Endodermal cell (in vitro differentiated cells): Measurements from ENCODE around the gene HOXC4. TPM values are rescaled to one million over a fixed set of nuclear protein-coding genes. Genes with fewer than 3 reads are reported as not detected.
"Not testable (repeated sequence)": the region's sequence is repeated elsewhere in the genome, so short reads cannot be mapped to it uniquely, and the experiment has no call there.

Experiments used
- DNase-seq: peaks from one replicate; pipeline ENCODE4 v3.0.0-alpha.2; 2017
- H3K27ac ChIP-seq: 2 replicates; pipeline ENCODE4 v1.5.1; 2013; ENCODE audit warnings: mild to moderate bottlenecking, low read depth, low read length, moderate library complexity
- H3K27me3 ChIP-seq: 2 replicates; pipeline ENCODE4 v1.6.1; 2013; ENCODE audit warnings: mild to moderate bottlenecking, low read length, moderate library complexity; ENCODE audit not compliant: insufficient read depth, control insufficient read depth, poor library complexity, severe bottlenecking
- H3K36me3 ChIP-seq: 2 replicates; pipeline ENCODE4 v1.7.0; 2013; ENCODE audit warnings: mild to moderate bottlenecking, low read length, moderate library complexity; ENCODE audit not compliant: control insufficient read depth, insufficient read depth
- H3K4me1 ChIP-seq: one replicate; pipeline ENCODE4 v1.7.0; 2013; ENCODE audit warnings: low read length; ENCODE audit not compliant: control insufficient read depth, insufficient read depth
- H3K4me3 ChIP-seq: 2 replicates; pipeline ENCODE4 v1.5.1; 2013; ENCODE audit warnings: mild to moderate bottlenecking, low read length, moderate library complexity
- H3K9ac ChIP-seq: 2 replicates; pipeline ENCODE4 v1.6.1; 2013; ENCODE audit warnings: mild to moderate bottlenecking, low read length, moderate library complexity; ENCODE audit not compliant: poor library complexity, severe bottlenecking; ENCODE audit errors: extremely low read depth
- H3K9me3 ChIP-seq: 2 replicates; pipeline ENCODE4 v1.6.1; 2013; ENCODE audit warnings: mild to moderate bottlenecking, low read length, moderate library complexity; ENCODE audit not compliant: control insufficient read depth
- H3K27ac Mint-ChIP-seq: 2 replicates; pipeline ENCODE4 v1.8.0; 2020; ENCODE audit warnings: mixed read lengths
- H3K27me3 Mint-ChIP-seq: 2 replicates; pipeline ENCODE4 v1.8.0; 2021; ENCODE audit warnings: mild to moderate bottlenecking, mixed read lengths; ENCODE audit not compliant: insufficient read depth
- H3K36me3 Mint-ChIP-seq: 2 replicates; pipeline ENCODE4 v1.8.0; 2020; ENCODE audit warnings: low read depth, mixed read lengths
- H3K4me1 Mint-ChIP-seq: 2 replicates; pipeline ENCODE4 v1.8.0; 2020; ENCODE audit warnings: mixed read lengths
- H3K4me3 Mint-ChIP-seq: 2 replicates; pipeline ENCODE4 v1.8.0; 2020; ENCODE audit warnings: mild to moderate bottlenecking, moderate library complexity, mixed read lengths
- H3K9me3 Mint-ChIP-seq: 2 replicates; pipeline ENCODE4 v1.8.0; 2020; ENCODE audit warnings: mild to moderate bottlenecking, mixed read lengths
- CTCF ChIP-seq: fragments of 200-600 bp; sonication (generic); conservative IDR thresholded peaks from 2 replicates; pipeline ENCODE4 v1.5.0; 2021; ENCODE audit warnings: antibody characterized with exemption, mild to moderate bottlenecking
- WGBS, 2 experiments: methylation state at CpG; one replicate each; pipeline versions ENCODE4 v1.1.5 to v1.1.7; 2013; ENCODE audit warnings: missing lambda C conversion rate in 2 of 2, mixed read lengths in 1 of 2; ENCODE audit not compliant: insufficient coverage in 1 of 2, insufficient read length in 1 of 2; 5-methylcytosine and 5-hydroxymethylcytosine counted together
- total RNA-seq, 2 donors: library from RNA; stranded (reverse); fragmentation: NEBNext Ultra II Directional in 1 of 2; extraction: Animal tissue kit (Norgen Biotek cat#: 25700) in 1 of 2; gene quantifications; 2 replicates in 1 of 2; 3 replicates in 1 of 2; pipeline ENCODE4 v1.2.1, GENCODE V29; 2021

Gene HOXC4
- total RNA-seq, 2 donors from 2014 or later = not detected

GRCh38 chr12:54074308-54074707, 20.7 kb downstream of the HOXC4 start:
- peaks cover 99% of the 10 kb centered on the region for H3K27me3 Mint-ChIP-seq
- H3K27me3 ChIP-seq = peaks cover 100% of the 10 kb centered on the region
- H3K4me3 Mint-ChIP-seq = no peak overlapping the region
- H3K4me1 ChIP-seq = no peaks in the 10 kb centered on the region
- 83 to 91% methylated on average over 3 to 6 of the region's 6 CpGs for WGBS, 2 experiments
- H3K36me3 ChIP-seq = no peaks in the 10 kb centered on the region
- H3K36me3 Mint-ChIP-seq = no peaks in the 10 kb centered on the region
- H3K9ac ChIP-seq = no peak overlapping the region
- no peaks in the 10 kb centered on the region for H3K9me3 Mint-ChIP-seq
- H3K27ac ChIP-seq = no peak overlapping the region
- no peaks in the 10 kb centered on the region for H3K9me3 ChIP-seq
- H3K4me1 Mint-ChIP-seq = peaks cover 6% of the 10 kb centered on the region
- no peak for TF ChIP-seq CTCF
- DNase-seq = no peak
- no peak overlapping the region for H3K27ac Mint-ChIP-seq
- no peak overlapping the region for H3K4me3 ChIP-seq

- Histone ChIP-seq H3K36me3 (no peaks in the 10 kb centered on the region), H3K4me3 (no peak overlapping the region), H3K9ac (no peak overlapping the region), H3K4me1 (no peaks in the 10 kb centered on the region), H3K27me3 (peaks cover 100% of the 10 kb centered on the region), H3K9me3 (no peaks in the 10 kb centered on the region), H3K27ac (no peak overlapping the region)
- peak; percentile 70 for DNase-seq
- Mint-ChIP-seq H3K36me3 (no peaks in the 10 kb centered on the region), H3K4me3 (no peak overlapping the region), H3K27me3 (peaks cover 99% of the 10 kb centered on the region), H3K4me1 (peaks cover 11% of the 10 kb centered on the region), H3K9me3 (no peaks in the 10 kb centered on the region), H3K27ac (no peak overlapping the region)
- WGBS, 2 experiments = 12 to 28% methylated on average over 4 to 6 of the region's 6 CpGs
- TF ChIP-seq CTCF = no peak
Measured at GRCh38 chr12:54075409-54075808, 21.8 kb downstream of the HOXC4 start.

- Histone ChIP-seq H3K4me1 (no peaks in the 10 kb centered on the region), H3K9me3 (no peaks in the 10 kb centered on the region), H3K36me3 (no peaks in the 10 kb centered on the region), H3K27me3 (peaks cover 100% of the 10 kb centered on the region), H3K9ac (no peak overlapping the region), H3K27ac (no peak overlapping the region), H3K4me3 (no peak overlapping the region)
- Mint-ChIP-seq H3K9me3 (no peaks in the 10 kb centered on the region), H3K4me1 (peaks cover 12% of the 10 kb centered on the region), H3K27me3 (peaks cover 99% of the 10 kb centered on the region), H3K36me3 (no peaks in the 10 kb centered on the region), H3K27ac (no peak overlapping the region), H3K4me3 (no peak overlapping the region)
- no peak for TF ChIP-seq CTCF
- peak; percentile 88 for DNase-seq
Measured at GRCh38 chr12:54075974-54076373, 22.3 kb downstream of the HOXC4 start.

GRCh38 chr12:54077843-54078242, 24.2 kb downstream of the HOXC4 start:
- not testable (repeated sequence) for H3K9me3 Mint-ChIP-seq, H3K27ac ChIP-seq, H3K27ac Mint-ChIP-seq, H3K4me1 ChIP-seq, H3K36me3 Mint-ChIP-seq, H3K36me3 ChIP-seq, DNase-seq, H3K9ac ChIP-seq, H3K4me3 Mint-ChIP-seq, H3K9me3 ChIP-seq, H3K4me3 ChIP-seq
- Mint-ChIP-seq H3K27me3 (peaks cover 97% of the 10 kb centered on the region), H3K4me1 (peaks cover 15% of the 10 kb centered on the region)
- H3K27me3 ChIP-seq = peaks cover 98% of the 10 kb centered on the region
- whole genome bisulfite sequencing, 2 experiments = 39 to 57% methylated on average over 3 to 10 of the region's 10 CpGs

- not testable (repeated sequence) for H3K36me3 Mint-ChIP-seq, H3K4me3 Mint-ChIP-seq, H3K36me3 ChIP-seq, H3K27ac ChIP-seq, H3K9me3 Mint-ChIP-seq, H3K4me3 ChIP-seq, H3K9me3 ChIP-seq, DNase-seq, H3K27ac Mint-ChIP-seq, H3K4me1 ChIP-seq, H3K9ac ChIP-seq
- Mint-ChIP-seq H3K27me3 (peaks cover 97% of the 10 kb centered on the region), H3K4me1 (peaks cover 15% of the 10 kb centered on the region)
- peaks cover 98% of the 10 kb centered on the region for H3K27me3 ChIP-seq
- WGBS, 2 experiments = 0 to 16% methylated on average over 2 to 9 of the region's 9 CpGs
Measured at GRCh38 chr12:54079115-54079514, 25.5 kb downstream of the HOXC4 start.
